GM18873 (cell line): Measurements from ENCODE around the gene TWNK.
"Not testable (repeated sequence)": the region's sequence is repeated elsewhere in the genome, so short reads cannot be mapped to it uniquely, and the experiment has no call there.

Experiments used
- ATAC-seq: cut with Tn5 transposase; IDR thresholded peaks from one replicate; pipeline ENCODE4 v1.9.1; 2021; ENCODE audit warnings: mild to moderate bottlenecking, moderate library complexity, moderate number of reproducible peaks; ENCODE audit not compliant: unreplicated experiment, low FRiP score

The TWNK gene

DNA sequence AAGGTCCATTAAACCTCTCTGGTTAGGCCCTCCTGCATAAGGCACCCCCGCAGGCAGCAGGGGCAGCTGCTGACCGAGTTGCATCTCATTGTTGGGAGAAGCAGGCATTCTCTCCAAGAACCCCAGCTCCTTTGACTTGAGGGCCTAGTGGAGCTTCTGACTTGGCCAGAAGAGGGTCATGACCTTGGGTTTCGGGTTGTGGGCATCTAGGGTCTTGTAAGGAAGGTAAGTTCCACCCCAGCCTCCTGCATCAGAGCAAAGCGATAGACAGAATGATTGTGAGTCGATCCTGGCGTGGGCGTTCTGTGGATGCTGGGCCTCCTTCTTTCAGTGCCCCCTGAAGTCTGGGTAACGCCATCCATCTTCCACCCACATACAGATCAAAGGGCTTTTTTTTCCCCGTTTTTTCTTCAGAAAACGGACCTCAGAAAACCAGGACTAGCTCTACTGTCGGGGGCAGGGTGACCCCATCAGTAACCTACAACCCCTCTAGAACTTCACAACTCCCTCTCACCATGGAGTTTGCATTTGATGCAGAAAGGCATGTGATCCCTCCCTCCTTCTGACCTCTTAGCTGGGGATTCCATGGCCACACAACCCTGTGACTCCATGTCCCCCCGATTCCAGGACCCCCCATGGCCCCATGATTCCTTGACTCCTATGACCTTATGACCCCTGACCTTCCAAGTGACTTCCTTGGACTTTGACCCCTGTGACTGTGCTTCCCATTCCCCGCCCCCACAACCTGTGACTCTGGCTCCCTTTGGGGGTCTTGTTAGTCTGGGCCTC lies 15.0 kb upstream of the TWNK start:
- no peak for ATAC-seq

DNA sequence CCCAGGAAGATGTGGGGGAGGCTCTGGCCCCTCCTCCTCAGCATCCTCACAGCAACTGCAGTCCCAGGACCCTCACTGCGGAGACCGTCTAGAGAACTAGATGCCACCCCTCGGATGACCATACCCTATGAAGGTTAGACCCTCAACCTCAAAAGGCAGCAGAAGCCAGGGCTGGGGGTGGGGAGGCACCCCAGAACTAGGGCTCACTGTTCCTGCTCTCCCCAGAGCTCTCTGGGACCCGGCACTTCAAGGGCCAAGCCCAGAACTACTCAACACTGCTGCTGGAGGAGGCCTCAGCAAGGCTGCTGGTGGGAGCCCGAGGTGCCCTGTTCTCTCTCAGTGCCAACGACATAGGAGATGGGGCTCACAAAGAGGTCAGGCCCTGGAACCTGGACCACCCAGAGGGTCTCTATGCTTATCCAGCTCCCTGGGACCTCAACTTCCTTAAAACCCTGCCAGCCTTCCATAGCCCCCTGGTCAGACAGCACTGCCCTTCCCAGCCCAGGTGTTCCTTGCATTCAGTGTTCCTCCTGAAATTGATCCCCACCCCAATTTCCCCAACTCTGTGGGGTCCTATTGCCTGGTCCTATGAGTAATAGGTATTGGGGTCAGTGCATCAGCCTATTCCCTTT lies 14.3 kb upstream of the TWNK start:
- no peak for ATAC-seq

DNA sequence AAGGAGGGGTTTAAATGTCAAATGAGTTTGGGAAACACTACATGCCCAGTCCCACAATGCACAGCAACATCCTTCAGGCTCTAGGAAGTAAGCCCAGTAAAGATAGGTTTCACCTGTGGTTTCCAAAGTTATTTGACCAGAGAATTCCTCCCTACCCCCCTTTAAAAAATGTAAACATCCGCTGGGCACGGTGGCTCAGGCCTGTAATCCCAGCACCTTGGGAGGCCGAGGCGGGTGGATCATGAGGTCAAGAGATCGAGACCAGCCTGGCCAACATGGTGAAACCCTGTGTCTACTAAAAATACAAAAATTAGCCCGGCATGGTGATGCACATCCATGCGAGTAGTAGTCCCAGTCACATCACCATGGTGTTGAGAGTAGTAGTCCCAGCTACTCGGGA lies 11.9 kb upstream of the TWNK start:
- ATAC-seq, result not testable (repeated sequence)

- ATAC-seq, result no peak
These were observed 10.4 kb upstream of the TWNK start for GRCh38 chr10:100976906-100977305.

DNA sequence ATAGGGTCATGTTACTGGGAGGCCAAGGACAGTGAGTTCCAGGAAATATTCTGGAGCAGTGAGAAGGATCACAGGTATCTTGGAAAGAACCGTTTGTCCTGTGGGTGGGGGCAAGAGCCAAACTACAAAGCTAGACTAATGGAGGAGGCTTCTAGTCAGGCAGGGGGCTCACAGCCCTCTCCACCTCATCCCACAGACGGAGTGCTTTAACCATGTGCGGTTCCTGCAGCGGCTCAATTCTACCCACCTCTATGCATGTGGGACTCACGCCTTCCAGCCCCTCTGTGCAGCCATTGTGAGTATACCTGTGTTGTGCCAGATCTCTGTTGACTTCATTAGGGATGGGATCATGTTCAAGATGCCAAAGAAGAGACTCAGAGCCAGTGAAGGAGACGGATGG lies 9.9 kb upstream of the TWNK start:
- ATAC-seq, result no peak

- no peak for ATAC-seq
These were observed 9.0 kb upstream of the TWNK start for GRCh38 chr10:100978121-100978900.

- ATAC-seq, result no peak
These were observed 8.5 kb upstream of the TWNK start for GRCh38 chr10:100978901-100979195.

GRCh38 chr10:100979791-100980272 lies 7.5 kb upstream of the TWNK start:
- ATAC-seq, result no peak

- ATAC-seq, result no peak
These were observed 7.0 kb upstream of the TWNK start for GRCh38 chr10:100980311-100980710.

GRCh38 chr10:100980711-100981110 lies 6.6 kb upstream of the TWNK start:
- ATAC-seq, result no peak

DNA sequence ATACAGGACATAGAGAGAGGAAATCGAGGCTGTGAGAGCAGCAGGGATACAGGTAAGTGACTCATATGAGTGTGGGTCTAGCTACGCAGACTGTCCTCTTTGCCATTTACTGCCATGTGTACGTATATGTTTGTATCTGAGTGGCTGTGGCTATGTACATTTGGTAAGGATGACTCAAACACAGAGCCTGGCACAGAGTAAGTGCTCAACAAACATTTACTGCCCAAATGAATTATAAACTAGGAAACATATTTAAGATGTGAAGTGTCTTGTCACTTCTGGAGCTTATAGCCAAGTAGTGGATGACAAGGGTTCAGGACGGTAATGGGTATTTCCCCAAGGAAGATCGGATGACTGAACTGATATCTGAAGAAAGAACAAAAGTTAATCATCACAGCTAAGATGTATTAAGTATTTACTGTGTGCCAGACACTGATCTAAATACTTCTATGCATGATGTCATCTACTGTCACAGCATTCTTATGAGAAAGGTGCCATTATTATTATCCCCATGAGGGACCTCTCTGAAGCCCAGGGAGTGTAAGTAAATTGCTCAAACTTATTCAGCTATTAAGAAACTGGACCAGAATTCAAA lies 6.1 kb upstream of the TWNK start:
- no peak for ATAC-seq

DNA sequence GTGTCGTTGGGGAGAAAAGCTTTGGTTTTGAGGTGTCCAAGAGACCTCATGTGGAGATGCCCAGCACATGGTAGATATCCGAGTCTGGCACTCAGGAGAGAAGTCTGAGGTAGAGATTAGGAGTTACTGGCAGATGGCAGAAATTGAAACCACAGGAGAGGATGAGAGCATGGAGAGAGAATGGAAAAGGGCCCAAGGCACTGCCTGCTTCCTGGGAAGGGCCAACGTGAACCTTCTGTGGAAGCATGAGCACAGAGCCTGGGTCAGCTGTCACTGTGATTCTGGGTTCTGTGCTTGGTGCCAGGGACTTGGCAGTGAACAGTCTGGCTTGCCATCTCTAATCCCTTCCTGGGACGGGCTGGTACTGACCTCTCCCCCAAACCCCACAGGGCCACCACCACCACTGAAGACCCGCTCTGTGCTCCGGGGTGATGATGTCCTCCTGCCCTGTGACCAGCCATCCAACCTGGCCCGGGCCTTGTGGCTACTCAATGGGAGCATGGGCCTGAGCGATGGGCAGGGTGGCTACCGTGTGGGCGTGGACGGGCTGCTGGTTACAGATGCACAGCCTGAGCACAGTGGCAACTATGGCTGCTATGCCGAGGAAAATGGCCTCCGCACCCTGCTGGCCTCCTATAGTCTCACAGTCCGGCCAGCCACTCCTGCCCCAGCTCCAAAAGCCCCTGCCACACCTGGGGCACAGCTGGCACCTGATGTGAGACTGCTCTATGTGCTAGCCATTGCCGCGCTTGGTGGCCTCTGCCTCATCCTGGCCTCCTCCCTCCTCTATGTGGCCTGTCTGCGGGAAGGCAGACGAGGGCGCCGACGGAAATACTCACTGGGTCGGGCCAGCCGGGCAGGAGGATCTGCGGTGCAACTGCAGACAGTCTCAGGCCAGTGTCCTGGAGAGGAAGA lies 4.2 kb upstream of the TWNK start:
- ATAC-seq, result no peak

DNA sequence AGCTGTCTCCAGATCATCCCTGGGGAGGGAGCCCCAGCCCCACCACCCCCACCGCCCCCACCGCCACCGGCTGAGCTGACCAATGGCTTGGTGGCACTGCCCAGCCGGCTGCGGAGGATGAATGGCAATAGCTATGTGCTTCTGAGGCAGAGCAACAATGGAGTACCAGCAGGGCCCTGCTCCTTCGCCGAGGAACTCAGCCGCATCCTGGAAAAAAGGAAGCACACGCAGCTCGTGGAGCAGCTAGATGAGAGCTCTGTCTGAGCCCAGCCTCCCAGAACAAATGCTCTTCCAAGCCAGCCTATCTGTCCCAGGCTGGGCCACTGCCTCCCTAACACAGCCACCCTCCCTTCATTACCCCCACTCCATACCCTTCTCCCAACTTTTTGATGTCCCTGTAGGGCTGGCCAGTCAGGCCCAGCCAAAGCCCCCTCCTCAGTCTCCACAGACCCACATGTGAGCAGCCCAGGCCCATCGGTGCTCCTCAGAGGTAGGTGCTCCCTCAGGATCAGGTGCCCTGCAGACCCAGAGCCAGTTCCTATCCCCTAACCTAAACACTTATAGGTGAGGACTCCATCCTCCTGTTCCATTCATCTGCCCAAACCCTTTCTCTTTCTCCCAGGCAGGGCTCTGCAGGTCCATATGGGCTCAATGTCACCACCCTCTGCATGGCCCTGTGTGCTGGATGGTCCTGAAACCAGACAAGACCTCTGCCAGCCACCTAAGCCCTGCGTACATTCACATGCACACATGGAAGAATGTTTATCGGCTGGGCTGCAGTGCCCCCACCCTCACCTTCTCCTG lies 3.3 kb upstream of the TWNK start:
- ATAC-seq, result no peak

DNA sequence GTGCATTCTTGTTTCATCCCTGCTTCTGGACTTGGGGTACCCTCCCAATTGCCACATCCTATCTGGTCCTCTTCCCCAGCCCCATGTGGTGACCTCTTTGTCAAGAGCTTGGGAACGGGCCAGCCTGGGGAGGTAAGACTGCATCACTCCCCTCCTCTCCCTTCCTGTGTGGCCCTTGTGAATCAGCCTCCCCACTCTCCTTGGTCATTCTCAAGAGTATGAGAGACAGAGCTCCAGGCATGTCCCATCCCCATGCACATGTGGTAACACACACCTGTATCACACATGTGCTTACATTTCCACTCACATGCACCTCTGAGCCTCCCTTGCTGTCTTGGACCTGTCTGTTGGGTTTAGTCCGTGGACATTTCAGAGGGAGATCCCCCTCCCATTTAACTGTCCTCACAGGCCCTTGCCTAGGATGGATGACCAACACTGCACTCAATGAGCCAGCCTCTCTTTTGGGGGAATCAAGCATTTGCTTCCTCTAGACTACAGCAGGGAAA lies 2.6 kb upstream of the TWNK start:
- no peak for ATAC-seq

DNA sequence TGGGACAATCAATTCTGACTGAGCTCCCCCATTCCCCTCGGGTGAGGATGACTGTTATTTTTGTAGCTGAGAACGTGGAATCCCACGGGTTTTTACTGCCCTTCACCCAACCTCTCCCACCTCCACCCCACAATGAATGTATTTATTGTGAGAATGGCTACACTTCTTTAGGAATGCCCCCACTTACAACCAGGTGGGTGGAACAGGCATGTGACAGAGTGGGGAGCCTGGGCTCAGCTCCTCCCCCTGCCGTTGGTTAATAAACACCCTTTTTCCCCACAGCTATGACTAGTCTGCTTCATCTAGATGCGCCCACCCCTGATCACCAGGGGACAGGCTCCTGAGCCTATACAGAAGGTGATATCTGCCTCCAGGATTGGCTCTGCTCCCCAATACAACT lies 2.0 kb upstream of the TWNK start:
- no peak for ATAC-seq

GRCh38 chr10:100986623-100986951 lies 756 bp upstream of the TWNK start:
- no peak for ATAC-seq

GRCh38 chr10:100987685-100988049 lies 324 bp downstream of the TWNK start:
- ATAC-seq, result no peak

GRCh38 chr10:100988166-100988565 lies 823 bp downstream of the TWNK start:
- ATAC-seq, result no peak

DNA sequence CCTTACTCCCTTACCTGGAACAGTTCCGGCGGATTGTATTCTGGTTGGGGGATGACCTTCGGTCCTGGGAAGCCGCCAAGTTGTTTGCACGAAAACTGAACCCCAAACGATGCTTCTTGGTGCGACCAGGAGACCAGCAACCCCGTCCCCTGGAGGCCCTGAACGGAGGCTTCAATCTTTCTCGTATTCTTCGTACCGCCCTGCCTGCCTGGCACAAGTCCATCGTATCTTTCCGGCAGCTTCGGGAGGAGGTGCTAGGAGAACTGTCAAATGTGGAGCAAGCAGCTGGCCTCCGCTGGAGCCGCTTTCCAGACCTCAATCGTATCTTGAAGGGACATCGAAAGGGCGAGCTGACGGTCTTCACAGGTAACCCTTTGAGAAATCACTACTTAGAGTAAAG lies 1.7 kb downstream of the TWNK start:
- no peak for ATAC-seq
